ENCODE measurements around the gene TPPP2. TPM values are rescaled to one million over a fixed set of nuclear protein-coding genes. Genes with fewer than 3 reads are reported as not detected.
A peak's percentile ranks its signal among the peaks of the same experiment; 100 is the strongest.

TPPP2 gene
- total and polyA plus RNA-seq, 3 experiments from 2014 or later, result not detected

GRCh38 chr14:21032326-21033132, 2.5 kb downstream of the TPPP2 start:
- H3K27ac Mint-ChIP-seq, result no peak overlapping the region
- no peak overlapping the region for H3K4me3 Mint-ChIP-seq
- H3K36me3 ChIP-seq (ENCODE audit: insufficient read depth, low read length), result no peaks in the 10 kb centered on the region
- no peaks in the 10 kb centered on the region for H3K9me3 Mint-ChIP-seq
- H3K27ac ChIP-seq (ENCODE audit: low read depth, low read length), result no peak overlapping the region
- H3K4me1 ChIP-seq (ENCODE audit: insufficient read depth, low read length), result no peaks in the 10 kb centered on the region
- no peaks in the 10 kb centered on the region for H3K27me3 ChIP-seq (ENCODE audit: insufficient read depth, low read length, poor library complexity, severe bottlenecking)
- H3K4me3 ChIP-seq (ENCODE audit: low read length), result no peak overlapping the region
- H3K27me3 Mint-ChIP-seq, result peaks cover 0 to 2% of the 10 kb centered on the region in 2 donors
- no peaks in the 10 kb centered on the region for H3K36me3 Mint-ChIP-seq
- no peaks in the 10 kb centered on the region for H3K4me1 Mint-ChIP-seq
- POLR2A ChIA-PET, result no interaction called here
- CTCF ChIA-PET, result interaction anchor here (0.9 to 6.4 kb wide), 5 partner anchors 17 to 72 kb away, joined by 3 to 54 read pairs (median 6); no protein-coding TSS in a partner anchor
- no peak for DNase-seq
- H3K9me3 ChIP-seq (ENCODE audit: low read length), result no peaks in the 10 kb centered on the region

- peaks cover 3 to 4% of the 10 kb centered on the region in 2 donors for H3K27me3 Mint-ChIP-seq
- H3K4me3 ChIP-seq (ENCODE audit: low read length), result no peak overlapping the region
- H3K27ac ChIP-seq (ENCODE audit: low read depth, low read length), result no peak overlapping the region
- H3K9me3 Mint-ChIP-seq, result no peaks in the 10 kb centered on the region
- no peaks in the 10 kb centered on the region for H3K36me3 Mint-ChIP-seq
- ChIA-PET CTCF (interaction anchor here (0.9 to 6.4 kb wide), 5 partner anchors 14 to 72 kb away, joined by 3 to 54 read pairs (median 6); no protein-coding TSS in a partner anchor), POLR2A (no interaction called here)
- H3K27ac Mint-ChIP-seq, result no peak overlapping the region
- no peaks in the 10 kb centered on the region for H3K9me3 ChIP-seq (ENCODE audit: low read length)
- DNase-seq, result no peak
- no peaks in the 10 kb centered on the region for H3K4me1 ChIP-seq (ENCODE audit: insufficient read depth, low read length)
- H3K27me3 ChIP-seq (ENCODE audit: insufficient read depth, low read length, poor library complexity, severe bottlenecking), result no peaks in the 10 kb centered on the region
- no peak overlapping the region for H3K4me3 Mint-ChIP-seq
- no peaks in the 10 kb centered on the region for H3K4me1 Mint-ChIP-seq
- no peaks in the 10 kb centered on the region for H3K36me3 ChIP-seq (ENCODE audit: insufficient read depth, low read length)
These were observed 3.2 kb downstream of the TPPP2 start for GRCh38 chr14:21033133-21033698.

GRCh38 chr14:21034707-21035106, 4.7 kb downstream of the TPPP2 start, which contains the start of gene RNASE13:
Gene RNASE13, minus strand, starts transcription at chr14:21034807. Its CDS starts 519 bp downstream, at chr14:21034288.
- Histone ChIP-seq H3K27me3 (ENCODE audit: insufficient read depth, low read length, poor library complexity, severe bottlenecking) (no peaks in the 10 kb centered on the region), H3K4me3 (ENCODE audit: low read length) (no peak within 1 kb of the TSS), H3K27ac (ENCODE audit: low read depth, low read length) (no peak within 1 kb of the TSS), H3K9me3 (ENCODE audit: low read length) (no peaks in the 10 kb centered on the region), H3K4me1 (ENCODE audit: insufficient read depth, low read length) (no peaks in the 10 kb centered on the region), H3K36me3 (ENCODE audit: insufficient read depth, low read length) (no peaks in the 10 kb centered on the region)
- H3K4me1 Mint-ChIP-seq, result no peaks in the 10 kb centered on the region
- ChIA-PET POLR2A (no interaction called here), CTCF (interaction anchor here (2.5 to 6.4 kb wide), 2 partner anchors 20 to 58 kb away, joined by 6 to 54 read pairs; no protein-coding TSS in a partner anchor)
- H3K4me3 Mint-ChIP-seq, result no peak within 1 kb of the TSS
- peaks cover 5 to 7% of the 10 kb centered on the region in 2 donors for H3K27me3 Mint-ChIP-seq
- peak within 1 kb of the TSS in 1 of 8 donors; percentile 77 for H3K27ac Mint-ChIP-seq
- DNase-seq, result no peak
- no peaks in the 10 kb centered on the region for H3K9me3 Mint-ChIP-seq
- no peaks in the 10 kb centered on the region for H3K36me3 Mint-ChIP-seq

- Histone ChIP-seq H3K9me3 (ENCODE audit: low read length) (no peaks in the 10 kb centered on the region), H3K27ac (ENCODE audit: low read depth, low read length) (no peak overlapping the region), H3K27me3 (ENCODE audit: insufficient read depth, low read length, poor library complexity, severe bottlenecking) (no peaks in the 10 kb centered on the region), H3K4me3 (ENCODE audit: low read length) (no peak overlapping the region), H3K4me1 (ENCODE audit: insufficient read depth, low read length) (no peaks in the 10 kb centered on the region), H3K36me3 (ENCODE audit: insufficient read depth, low read length) (no peaks in the 10 kb centered on the region)
- peaks cover 5 to 11% of the 10 kb centered on the region in 2 donors for H3K27me3 Mint-ChIP-seq
- no peak for DNase-seq
- H3K9me3 Mint-ChIP-seq, result no peaks in the 10 kb centered on the region
- no peaks in the 10 kb centered on the region for H3K4me1 Mint-ChIP-seq
- no peak overlapping the region for H3K4me3 Mint-ChIP-seq
- ChIA-PET POLR2A (no interaction called here), CTCF (interaction anchor here (1.0 to 6.4 kb wide), 3 partner anchors 22 to 67 kb away, joined by 3 to 54 read pairs (median 8); no protein-coding TSS in a partner anchor)
- no peak overlapping the region for H3K27ac Mint-ChIP-seq
- H3K36me3 Mint-ChIP-seq, result no peaks in the 10 kb centered on the region
These were observed 6.7 kb downstream of the TPPP2 start for GRCh38 chr14:21036751-21037150.

- DNase-seq, result no peak
- Mint-ChIP-seq H3K4me1 (no peaks in the 10 kb centered on the region), H3K27me3 (peaks cover 5 to 16% of the 10 kb centered on the region in 2 donors), H3K9me3 (no peaks in the 10 kb centered on the region), H3K36me3 (no peaks in the 10 kb centered on the region), H3K4me3 (no peak overlapping the region), H3K27ac (no peak overlapping the region)
- no peaks in the 10 kb centered on the region for H3K9me3 ChIP-seq (ENCODE audit: low read length)
- no peaks in the 10 kb centered on the region for H3K4me1 ChIP-seq (ENCODE audit: insufficient read depth, low read length)
- no peaks in the 10 kb centered on the region for H3K27me3 ChIP-seq (ENCODE audit: insufficient read depth, low read length, poor library complexity, severe bottlenecking)
- no peaks in the 10 kb centered on the region for H3K36me3 ChIP-seq (ENCODE audit: insufficient read depth, low read length)
- no peak overlapping the region for H3K4me3 ChIP-seq (ENCODE audit: low read length)
- CTCF ChIA-PET, result interaction anchor here (1.0 to 6.4 kb wide), 2 partner anchors 22 to 66 kb away, joined by 3 to 54 read pairs; no protein-coding TSS in a partner anchor
- no peak overlapping the region for H3K27ac ChIP-seq (ENCODE audit: low read depth, low read length)
- POLR2A ChIA-PET, result no interaction called here
These were observed 7.1 kb downstream of the TPPP2 start for GRCh38 chr14:21037156-21037555.

GRCh38 chr14:21038441-21039422, 8.7 kb downstream of the TPPP2 start:
- POLR2A ChIA-PET, result interaction anchor here (1.1 kb wide), 1 partner anchor 24 kb away, joined by 3 read pairs; no protein-coding TSS in a partner anchor

GRCh38 chr14:21039585-21040369, 9.8 kb downstream of the TPPP2 start:
- CTCF ChIA-PET, result interaction anchor here (0.8 to 4.8 kb wide), 15 partner anchors 8 to 70 kb away, joined by 3 to 133 read pairs (median 4); partner anchors contain the start of genes NDRG2 and TPPP2
- Mint-ChIP-seq H3K36me3 (no peaks in the 10 kb centered on the region), H3K27ac (no peak overlapping the region), H3K4me1 (peaks cover 6 to 8% (median 8%) of the 10 kb centered on the region in 3 donors), H3K27me3 (peaks cover 12 to 30% of the 10 kb centered on the region in 2 donors), H3K4me3 (no peak overlapping the region), H3K9me3 (no peaks in the 10 kb centered on the region)
- DNase-seq, result peak in 3 of 5 donors; percentile 24 to 53 (median 53)
- Histone ChIP-seq H3K27me3 (ENCODE audit: insufficient read depth, low read length, poor library complexity, severe bottlenecking) (no peaks in the 10 kb centered on the region), H3K4me1 (ENCODE audit: insufficient read depth, low read length) (peaks cover 6% of the 10 kb centered on the region), H3K27ac (ENCODE audit: low read depth, low read length) (no peak overlapping the region), H3K9me3 (ENCODE audit: low read length) (no peaks in the 10 kb centered on the region), H3K4me3 (ENCODE audit: low read length) (no peak overlapping the region), H3K36me3 (ENCODE audit: insufficient read depth, low read length) (no peaks in the 10 kb centered on the region)
- POLR2A ChIA-PET, result interaction anchor here (1.1 to 1.2 kb wide), 2 partner anchors 25 kb away, joined by 3 to 6 read pairs; no protein-coding TSS in a partner anchor

More at GRCh38 chr14:21038441-21039422, 8.7 kb downstream of the TPPP2 start:
- Mint-ChIP-seq H3K9me3 (no peaks in the 10 kb centered on the region), H3K27ac (no peak overlapping the region), H3K4me1 (no peaks in the 10 kb centered on the region), H3K36me3 (no peaks in the 10 kb centered on the region), H3K27me3 (peaks cover 10 to 26% of the 10 kb centered on the region in 2 donors), H3K4me3 (no peak overlapping the region)
- no peaks in the 10 kb centered on the region for H3K4me1 ChIP-seq (ENCODE audit: insufficient read depth, low read length)
- no peak for DNase-seq
- CTCF ChIA-PET, result interaction anchor here (1.6 to 4.8 kb wide), 4 partner anchors 15 to 68 kb away, joined by 3 to 133 read pairs (median 11); partner anchors contain the start of gene NDRG2
- H3K9me3 ChIP-seq (ENCODE audit: low read length), result no peaks in the 10 kb centered on the region
- H3K36me3 ChIP-seq (ENCODE audit: insufficient read depth, low read length), result no peaks in the 10 kb centered on the region
- H3K27ac ChIP-seq (ENCODE audit: low read depth, low read length), result no peak overlapping the region
- H3K27me3 ChIP-seq (ENCODE audit: insufficient read depth, low read length, poor library complexity, severe bottlenecking), result no peaks in the 10 kb centered on the region
- H3K4me3 ChIP-seq (ENCODE audit: low read length), result no peak overlapping the region
